Type B pancreatic cell (in vitro differentiated cells): ENCODE results near the gene YIPF4. TPM values are rescaled to one million over a fixed set of nuclear protein-coding genes. Genes with fewer than 3 reads are reported as not detected.
"Not testable (repeated sequence)": the region's sequence is repeated elsewhere in the genome, so short reads cannot be mapped to it uniquely, and the experiment has no call there.

Experiments used
- DNase-seq: peaks from one replicate; pipeline ENCODE4 v3.0.0; 2021; ENCODE audit warnings: mixed read lengths; ENCODE audit not compliant: unreplicated experiment; ENCODE audit errors: extremely low spot score
- H3K27ac Mint-ChIP-seq: 2 replicates; pipeline ENCODE4 v1.8.0; 2021; ENCODE audit warnings: mild to moderate bottlenecking, mixed read lengths
- H3K27me3 Mint-ChIP-seq: 2 replicates; pipeline ENCODE4 v1.8.0; 2021; ENCODE audit warnings: mixed read lengths
- H3K36me3 Mint-ChIP-seq: 2 replicates; pipeline ENCODE4 v1.8.0; 2021; ENCODE audit warnings: mixed read lengths
- H3K4me1 Mint-ChIP-seq: one replicate; pipeline ENCODE4 v1.8.0; 2021; ENCODE audit warnings: mixed read lengths; ENCODE audit not compliant: unreplicated experiment
- H3K4me3 Mint-ChIP-seq: 2 replicates; pipeline ENCODE4 v1.8.0; 2021; ENCODE audit warnings: mild to moderate bottlenecking, mixed read lengths
- H3K9me3 Mint-ChIP-seq: 2 replicates; pipeline ENCODE4 v1.8.0; 2021; ENCODE audit warnings: mixed read lengths
- CTCF ChIP-seq: fragments of 200-600 bp; sonication (generic); conservative IDR thresholded peaks from 2 replicates; pipeline ENCODE4 v1.5.0; 2021; ENCODE audit warnings: antibody characterized with exemption, mild to moderate bottlenecking
- total RNA-seq: library from RNA; stranded (reverse); gene quantifications from 2 replicates; pipeline ENCODE4 v1.2.1, GENCODE V29; 2021; ENCODE audit warnings: low replicate concordance

YIPF4 gene
- total RNA-seq, 1 donor from 2014 or later, result 46.1 TPM

DNA sequence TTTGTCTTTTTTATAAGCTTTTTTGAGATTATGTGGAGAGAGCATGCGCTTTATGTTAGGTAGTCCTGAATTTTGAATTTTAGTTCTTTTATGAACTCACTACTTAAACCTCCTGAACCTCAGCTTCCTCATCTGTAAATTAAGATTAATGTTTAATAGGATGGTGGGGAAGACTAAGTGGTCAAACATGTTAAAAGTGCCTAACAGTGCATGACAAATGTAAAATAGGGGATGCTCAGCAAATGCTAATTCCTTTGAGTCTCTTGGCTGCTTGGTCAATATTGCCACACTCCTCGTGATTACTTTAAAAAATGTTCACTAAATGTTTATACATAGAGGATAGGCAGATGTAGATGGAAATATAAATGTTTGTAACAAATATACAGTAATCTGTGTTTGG lies 85.9 kb downstream of the YIPF4 start:
- no peaks in the 10 kb centered on the region for H3K27me3 Mint-ChIP-seq
- no peak overlapping the region for H3K4me3 Mint-ChIP-seq
- H3K27ac Mint-ChIP-seq, result no peak overlapping the region
- H3K9me3 Mint-ChIP-seq, result no peaks in the 10 kb centered on the region
- peaks cover 10% of the 10 kb centered on the region for H3K36me3 Mint-ChIP-seq
- no peak for DNase-seq
- peaks cover 27% of the 10 kb centered on the region for H3K4me1 Mint-ChIP-seq
- TF ChIP-seq CTCF, result no peak

GRCh38 chr2:32364290-32364689 lies 86.6 kb downstream of the YIPF4 start:
- peaks cover 22% of the 10 kb centered on the region for H3K4me1 Mint-ChIP-seq
- not testable (repeated sequence) for H3K9me3 Mint-ChIP-seq, DNase-seq, H3K27me3 Mint-ChIP-seq, H3K4me3 Mint-ChIP-seq
- H3K27ac Mint-ChIP-seq, result peak overlapping the region; percentile 5
- H3K36me3 Mint-ChIP-seq, result peaks cover 10% of the 10 kb centered on the region

DNA sequence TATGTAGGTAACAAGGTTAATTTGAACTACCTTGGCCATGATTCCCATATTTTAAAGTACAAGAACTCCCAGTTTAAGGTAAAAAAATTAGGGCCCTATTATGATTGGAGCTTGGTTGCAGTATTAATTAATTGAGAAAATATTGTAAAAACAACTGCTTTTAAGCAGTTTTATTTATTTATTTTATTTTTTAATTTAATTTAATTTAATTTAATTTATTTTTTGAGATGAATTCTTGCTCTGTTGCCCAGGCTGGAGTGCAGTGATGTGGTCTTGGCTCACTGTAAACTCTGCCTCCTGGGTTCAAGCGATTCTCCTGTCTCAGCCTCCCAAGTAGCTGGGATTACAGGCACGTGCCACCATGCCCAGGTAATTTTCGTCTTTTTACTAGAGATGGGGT lies 88.0 kb downstream of the YIPF4 start:
- H3K4me3 Mint-ChIP-seq, H3K9me3 Mint-ChIP-seq, H3K27me3 Mint-ChIP-seq, DNase-seq, H3K27ac Mint-ChIP-seq: not testable (repeated sequence)
- peaks cover 12% of the 10 kb centered on the region for H3K4me1 Mint-ChIP-seq
- peaks cover 10% of the 10 kb centered on the region for H3K36me3 Mint-ChIP-seq

Other genes starting within 250 kb of the YIPF4 start
- 84.4 and 84.5 TPM in 2 replicates for gene DPY30, start 238.1 kb upstream of the YIPF4 start, total RNA-seq
- 22.1 and 28.4 TPM in 2 replicates for gene SPAST, start 214.3 kb upstream of the YIPF4 start, total RNA-seq
- gene SLC30A6, start 112.0 kb upstream of the YIPF4 start, total RNA-seq, result 32.1 and 34.2 TPM in 2 replicates
- gene NLRC4, start 13.0 kb upstream of the YIPF4 start, total RNA-seq, result not detected in 2 replicates
- gene BIRC6, start 79.1 kb downstream of the YIPF4 start, total RNA-seq, result 74.7 and 82.4 TPM in 2 replicates